Muscle of arm (tissue), 12 donors: ENCODE data around the gene EIF2S3. TPM values are rescaled to one million over a fixed set of nuclear protein-coding genes. Genes with fewer than 3 reads are reported as not detected.
A peak's percentile ranks its signal among the peaks of the same experiment; 100 is the strongest.
"Not testable (repeated sequence)": the region's sequence is repeated elsewhere in the genome, so short reads cannot be mapped to it uniquely, and the experiment has no call there.

Source experiments
- DNase-seq: peaks from one replicate; pipeline ENCODE4 v3.0.0-alpha.2; 2013
- polyA plus RNA-seq, 12 donors: library from polyadenylated mRNA; unstranded; fragments of 120-200 nt; gene quantifications; one replicate each; pipeline ENCODE4 v1.2.1, GENCODE V29; 2013; ENCODE audit not compliant: insufficient read length in 12 of 12

EIF2S3 gene
- polyA plus RNA-seq, 12 donors, result 101 to 2,108 (median 144) TPM

DNA sequence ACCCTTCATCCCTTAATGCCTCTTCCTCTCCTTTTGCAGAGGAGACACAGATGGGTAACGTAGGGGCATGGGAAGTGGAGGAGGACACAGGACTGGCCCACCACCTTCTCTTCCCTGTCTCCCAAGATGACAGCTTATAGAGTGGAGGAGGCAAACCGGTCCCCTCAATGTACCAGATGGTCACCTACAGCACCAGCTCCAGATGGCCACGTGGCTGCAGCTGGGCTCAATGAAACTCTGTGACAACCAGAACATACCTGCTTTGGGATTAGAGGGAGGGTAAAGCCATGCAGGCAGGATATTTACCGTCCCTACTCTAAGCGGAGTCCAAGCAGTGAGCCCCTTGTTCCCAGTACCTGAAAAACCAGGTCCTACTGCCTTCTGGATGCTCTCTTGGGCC lies 20.3 kb upstream of the EIF2S3 start:
- no peak for DNase-seq

GRCh38 chrX:24037729-24038128 lies 17.0 kb upstream of the EIF2S3 start:
- DNase-seq, result no peak

GRCh38 chrX:24046060-24046459 lies 8.7 kb upstream of the EIF2S3 start:
- not testable (repeated sequence) for DNase-seq

DNA sequence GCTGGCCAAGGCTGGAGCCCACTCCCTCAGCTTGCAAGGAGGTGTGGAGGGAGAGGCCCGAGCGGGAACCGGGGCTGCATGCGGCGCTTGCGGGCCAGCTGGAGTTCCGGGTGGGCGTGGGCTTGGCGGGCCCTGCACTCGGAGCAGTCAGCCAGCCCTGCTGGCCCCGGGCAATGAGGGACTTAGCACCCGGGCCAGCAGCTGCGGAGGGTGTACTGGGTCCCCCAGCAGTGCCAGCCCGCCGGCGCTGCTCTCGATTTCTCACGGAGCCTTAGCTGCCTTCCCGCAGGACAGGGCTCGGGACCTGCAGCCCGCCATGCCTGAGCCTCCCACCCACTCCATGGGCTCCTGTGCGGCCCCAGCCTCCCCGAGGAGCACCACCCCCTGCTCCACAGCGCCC lies 5.1 kb upstream of the EIF2S3 start:
- DNase-seq, result not testable (repeated sequence)

- DNase-seq, result not testable (repeated sequence)
Observed at GRCh38 chrX:24050522-24051318, 4.0 kb upstream of the EIF2S3 start.

DNA sequence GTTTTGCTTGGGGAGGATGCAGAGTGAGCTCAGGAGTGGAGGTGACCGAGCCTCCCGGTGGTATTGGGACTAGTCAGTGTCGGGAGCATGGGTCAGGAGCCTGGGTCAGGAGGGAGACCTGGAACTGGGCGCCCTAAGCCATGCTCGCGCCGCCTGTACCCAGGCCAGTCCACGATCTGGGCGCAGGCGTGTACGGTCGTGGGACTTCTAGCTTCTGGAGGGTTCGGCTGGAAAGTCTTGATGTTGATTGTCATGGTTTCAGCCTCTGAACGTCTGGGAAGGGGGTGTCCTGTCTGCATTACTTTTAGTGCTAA lies 244 bp downstream of the EIF2S3 start:
- DNase-seq, result no peak

GRCh38 chrX:24063488-24063887 lies 8.7 kb downstream of the EIF2S3 start:
- DNase-seq, result no peak

GRCh38 chrX:24069877-24070276 lies 15.1 kb downstream of the EIF2S3 start:
- DNase-seq, result no peak

- DNase-seq, result no peak
Observed at GRCh38 chrX:24079411-24079810, 24.7 kb downstream of the EIF2S3 start.

- DNase-seq, result not testable (repeated sequence)
Observed at GRCh38 chrX:24080245-24080644, 25.5 kb downstream of the EIF2S3 start.

DNA sequence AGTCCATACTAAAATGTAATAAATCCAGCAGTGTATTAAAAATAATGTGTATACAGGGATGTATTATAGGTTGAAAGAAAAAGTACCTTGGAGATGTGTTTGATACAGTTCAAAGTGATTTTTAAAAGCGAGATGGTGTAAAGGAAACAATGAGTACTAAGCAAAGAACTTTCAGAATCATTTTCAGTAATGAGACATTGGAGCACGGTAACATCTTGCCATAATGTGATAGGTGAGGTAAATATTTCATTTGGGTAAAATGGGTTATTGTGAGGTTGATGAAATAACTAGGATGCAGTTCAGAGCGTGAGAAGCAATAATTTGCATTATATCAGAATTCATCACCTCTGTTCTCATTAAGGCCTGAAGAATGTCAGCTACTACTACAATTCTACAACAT lies 25.9 kb downstream of the EIF2S3 start:
- DNase-seq, result no peak

GRCh38 chrX:24081661-24082154 lies 27.0 kb downstream of the EIF2S3 start:
- peak; percentile 31 for DNase-seq

- DNase-seq, result no peak
Observed at GRCh38 chrX:24082447-24082846, 27.7 kb downstream of the EIF2S3 start.

DNA sequence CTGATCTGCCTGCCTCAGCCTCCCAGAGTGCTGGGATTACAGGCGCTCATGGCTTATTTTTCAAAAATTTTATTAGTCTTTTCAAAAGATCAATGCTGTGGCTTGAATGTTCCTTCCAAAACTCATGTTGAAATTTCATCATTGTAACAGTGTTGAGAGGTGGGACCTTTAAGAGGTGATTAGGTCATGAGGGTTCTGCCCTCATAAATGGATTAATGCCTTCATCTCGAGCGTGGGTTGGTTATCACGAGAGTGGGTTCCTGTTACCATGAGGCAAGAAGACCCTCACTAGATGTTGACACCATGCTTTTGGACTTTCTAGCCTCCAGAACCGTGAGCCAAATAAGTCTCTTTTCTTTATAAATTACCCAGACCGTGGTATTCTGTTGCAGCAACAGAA lies 30.3 kb downstream of the EIF2S3 start:
- DNase-seq, result no peak

DNA sequence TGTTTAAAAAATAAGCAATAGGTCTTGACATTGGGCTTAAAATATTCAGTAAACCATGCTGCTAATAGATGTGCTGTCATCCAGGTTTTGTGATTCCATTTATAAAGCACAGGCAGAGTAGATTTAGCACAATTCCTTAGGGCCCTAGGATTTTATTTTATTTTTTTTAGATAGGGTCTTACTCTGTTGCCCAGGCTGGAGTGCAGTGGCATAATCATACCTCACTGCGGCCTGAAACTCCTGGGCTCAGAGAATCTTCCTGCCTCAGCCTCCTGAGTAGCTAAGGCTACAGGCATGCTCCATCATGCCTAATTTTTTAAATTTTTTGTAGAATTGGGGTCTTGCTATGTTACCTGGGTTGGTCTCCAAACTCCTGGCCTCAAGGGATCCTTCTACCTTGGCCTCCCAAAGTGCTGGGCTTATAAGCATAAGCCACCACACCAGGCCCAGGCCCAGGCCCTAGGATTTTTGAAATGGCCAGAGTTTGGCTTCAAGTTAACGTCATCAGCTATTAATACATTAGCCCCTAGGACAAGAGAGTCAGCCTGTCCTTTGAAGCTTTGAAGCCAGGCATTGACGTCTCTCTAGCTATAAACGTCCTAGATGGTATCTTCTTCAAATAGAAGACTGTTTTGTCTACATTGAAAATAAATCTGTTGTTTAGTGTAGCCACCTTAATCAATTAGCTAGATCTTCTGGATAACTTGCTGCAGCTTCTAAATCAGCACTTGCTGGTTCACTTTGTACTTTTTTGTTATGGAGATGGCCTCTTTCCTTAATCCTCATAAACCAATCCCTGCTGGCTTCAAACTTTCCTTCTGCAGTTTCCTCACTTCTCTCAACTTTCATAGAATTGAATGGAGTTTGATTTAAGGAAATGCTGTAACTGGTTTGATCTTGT lies 35.8 kb downstream of the EIF2S3 start:
- DNase-seq, result no peak

DNA sequence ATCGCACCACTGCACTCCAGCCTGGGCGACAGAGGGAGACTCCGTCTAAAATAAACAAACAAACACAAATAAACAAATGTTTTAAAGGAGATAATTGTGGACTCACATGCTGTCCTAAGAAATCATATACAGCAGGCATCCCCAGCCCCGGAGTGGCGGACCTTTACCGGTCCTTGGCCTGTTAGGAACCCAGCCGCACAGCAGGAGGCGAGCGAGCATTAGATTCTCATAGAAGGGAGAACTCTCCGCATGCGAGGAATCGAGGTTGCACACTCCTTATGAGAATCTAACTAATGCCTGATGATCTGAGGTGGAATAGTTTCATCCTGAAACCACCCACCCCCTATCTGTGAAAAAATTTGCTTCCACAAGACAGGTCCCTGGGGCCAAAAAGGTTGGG lies 39.0 kb downstream of the EIF2S3 start:
- DNase-seq, result no peak

DNA sequence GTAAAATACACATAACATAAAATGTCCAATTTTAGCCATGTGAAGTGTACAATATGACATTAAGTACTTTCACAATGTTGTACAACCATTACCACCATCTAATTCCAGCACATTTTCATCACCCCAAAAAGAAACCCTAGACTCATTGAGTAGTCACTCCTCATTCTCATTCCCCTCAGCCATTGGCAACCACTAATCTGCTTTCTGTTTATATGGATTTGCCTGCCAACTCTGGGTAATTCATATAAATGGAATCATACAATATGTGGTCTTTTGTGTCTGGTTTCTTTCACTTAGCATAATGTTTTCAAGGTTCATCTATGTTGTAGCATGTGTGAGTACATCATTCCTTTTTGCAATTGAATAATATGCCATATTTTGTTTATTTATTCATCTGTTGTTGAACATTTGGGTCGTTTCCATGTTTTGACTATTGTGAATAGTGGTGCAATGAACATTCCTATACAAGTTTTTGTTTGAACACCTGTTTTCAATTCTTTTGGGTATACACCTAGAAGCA lies 43.0 kb downstream of the EIF2S3 start:
- DNase-seq, result no peak

DNA sequence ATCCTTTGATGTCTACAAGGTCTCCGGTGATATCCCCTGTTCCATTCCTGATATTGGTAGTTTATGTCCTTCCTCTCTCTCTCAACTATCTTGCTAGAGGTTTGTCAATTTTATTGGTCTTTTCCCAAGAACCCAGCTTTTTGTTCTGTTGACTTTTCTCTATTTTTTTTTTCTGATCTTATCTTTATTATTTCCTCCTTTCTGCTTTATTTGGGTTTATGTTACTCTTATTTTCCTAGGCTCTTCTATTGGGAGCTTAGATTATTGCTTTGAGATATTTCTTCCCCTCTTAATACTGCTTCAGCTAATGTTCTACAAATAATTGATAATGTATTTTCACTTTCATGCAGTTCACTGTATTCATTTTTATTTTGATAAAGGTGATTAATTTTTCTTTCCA lies 44.2 kb downstream of the EIF2S3 start:
- DNase-seq, result no peak

- no peak for DNase-seq
Observed at GRCh38 chrX:24099394-24099793, 44.6 kb downstream of the EIF2S3 start.

DNA sequence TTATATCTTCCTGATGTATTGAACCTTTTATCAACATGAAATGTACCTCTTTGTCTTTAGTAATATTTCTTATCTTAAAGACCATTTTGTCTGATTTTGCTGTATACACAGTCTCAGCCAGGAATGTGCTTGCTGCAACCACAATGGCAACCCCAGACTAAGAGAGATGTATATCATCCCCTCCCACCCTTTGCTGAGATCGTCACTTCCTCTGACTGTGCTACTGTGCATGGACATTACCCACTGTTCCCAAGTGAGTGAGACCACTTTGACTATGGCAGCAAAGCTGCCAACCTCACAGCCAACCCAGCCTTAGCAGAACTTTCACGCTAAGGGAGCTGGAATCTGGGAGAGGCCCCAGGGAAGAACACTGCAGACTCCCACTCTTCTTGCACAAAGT lies 46.0 kb downstream of the EIF2S3 start:
- no peak for DNase-seq

GRCh38 chrX:24110069-24110468 lies 55.3 kb downstream of the EIF2S3 start:
- no peak for DNase-seq

DNA sequence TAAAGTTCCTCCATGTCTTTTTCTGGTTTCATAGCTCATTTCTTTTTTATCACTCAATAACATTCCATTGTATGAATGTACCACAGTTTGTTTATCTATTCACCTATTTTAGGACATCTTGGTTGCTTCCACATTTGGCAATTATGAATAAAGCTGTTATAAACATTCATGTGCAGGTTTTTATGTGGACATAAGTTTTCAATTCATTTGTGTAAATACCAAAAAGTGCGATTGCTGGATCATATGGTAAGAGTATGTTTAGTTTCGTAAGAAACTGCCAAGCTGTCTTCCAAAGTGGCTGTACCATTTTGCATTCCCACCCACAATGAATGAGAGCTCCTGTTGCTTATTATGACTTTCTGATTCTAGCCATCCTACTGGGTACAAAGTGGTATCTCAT lies 58.4 kb downstream of the EIF2S3 start:
- DNase-seq, result no peak

GRCh38 chrX:24117258-24117657 lies 62.5 kb downstream of the EIF2S3 start:
- DNase-seq, result peak; percentile 87
